ENCODE results near the gene FAM117A. TPM values are rescaled to one million over a fixed set of nuclear protein-coding genes. Genes with fewer than 3 reads are reported as not detected.

FAM117A gene
- total RNA-seq, 1 experiment from 2014 or later: 0.52 TPM

GRCh38 chr17:49748223-49748622 is 15.7 kb downstream of the FAM117A start:
- H3K4me1 ChIP-seq (ENCODE audit: low read length): no peaks in the 10 kb centered on the region
- no peak overlapping the region for H3K4me3 ChIP-seq (ENCODE audit: low read length)
- H3K4me2 ChIP-seq (ENCODE audit: low read depth, low read length, poor library complexity, severe bottlenecking): no peak overlapping the region
- H4K20me1 ChIP-seq (ENCODE audit: insufficient read depth, low read depth, low read length): no peaks in the 10 kb centered on the region
- H3K79me2 ChIP-seq (ENCODE audit: low read length): no peaks in the 10 kb centered on the region
- H3K27ac ChIP-seq (ENCODE audit: low read length): no peak overlapping the region
- H3K27me3 ChIP-seq (ENCODE audit: low read length): no peaks in the 10 kb centered on the region
- no peak overlapping the region for H3K9ac ChIP-seq (ENCODE audit: low read length)
- DNase-seq: no peak
- no peak overlapping the region for H2AFZ ChIP-seq (ENCODE audit: low read length)
- no peaks in the 10 kb centered on the region for H3K9me2 ChIP-seq (replicated peaks; ENCODE audit: insufficient read depth, low read length)
- H3K36me3 ChIP-seq (ENCODE audit: insufficient read depth, low read length): no peaks in the 10 kb centered on the region
- no peaks in the 10 kb centered on the region for H3K9me3 ChIP-seq (ENCODE audit: low read length)

GRCh38 chr17:49747632-49748031 is 16.3 kb downstream of the FAM117A start:
- Histone ChIP-seq H3K9ac (ENCODE audit: low read length) (no peak overlapping the region), H3K27me3 (ENCODE audit: low read length) (no peaks in the 10 kb centered on the region), H3K79me2 (ENCODE audit: low read length) (no peaks in the 10 kb centered on the region), H3K36me3 (ENCODE audit: insufficient read depth, low read length) (no peaks in the 10 kb centered on the region), H3K27ac (ENCODE audit: low read length) (no peak overlapping the region), H3K4me3 (ENCODE audit: low read length) (no peak overlapping the region), H3K9me2 (replicated peaks; ENCODE audit: insufficient read depth, low read length) (no peaks in the 10 kb centered on the region), H3K9me3 (ENCODE audit: low read length) (no peaks in the 10 kb centered on the region), H4K20me1 (ENCODE audit: insufficient read depth, low read depth, low read length) (no peaks in the 10 kb centered on the region), H3K4me1 (ENCODE audit: low read length) (no peaks in the 10 kb centered on the region), H2AFZ (ENCODE audit: low read length) (no peak overlapping the region), H3K4me2 (ENCODE audit: low read depth, low read length, poor library complexity, severe bottlenecking) (no peak overlapping the region)
- DNase-seq: no peak

- no peak for DNase-seq
- H3K27me3 ChIP-seq (ENCODE audit: low read length): no peaks in the 10 kb centered on the region
- H3K36me3 ChIP-seq (ENCODE audit: insufficient read depth, low read length): no peaks in the 10 kb centered on the region
- H3K9ac ChIP-seq (ENCODE audit: low read length): no peak overlapping the region
- no peak overlapping the region for H3K4me3 ChIP-seq (ENCODE audit: low read length)
- H3K79me2 ChIP-seq (ENCODE audit: low read length): no peaks in the 10 kb centered on the region
- no peaks in the 10 kb centered on the region for H3K4me1 ChIP-seq (ENCODE audit: low read length)
- no peak overlapping the region for H2AFZ ChIP-seq (ENCODE audit: low read length)
- no peaks in the 10 kb centered on the region for H4K20me1 ChIP-seq (ENCODE audit: insufficient read depth, low read depth, low read length)
- no peak overlapping the region for H3K4me2 ChIP-seq (ENCODE audit: low read depth, low read length, poor library complexity, severe bottlenecking)
- H3K27ac ChIP-seq (ENCODE audit: low read length): no peak overlapping the region
- H3K9me3 ChIP-seq (ENCODE audit: low read length): no peaks in the 10 kb centered on the region
- H3K9me2 ChIP-seq (replicated peaks; ENCODE audit: insufficient read depth, low read length): no peaks in the 10 kb centered on the region
Measured at GRCh38 chr17:49746791-49747490, 17.0 kb downstream of the FAM117A start.

- Histone ChIP-seq H3K9me3 (ENCODE audit: low read length) (no peaks in the 10 kb centered on the region), H3K27me3 (ENCODE audit: low read length) (no peaks in the 10 kb centered on the region), H2AFZ (ENCODE audit: low read length) (no peak overlapping the region), H3K9me2 (replicated peaks; ENCODE audit: insufficient read depth, low read length) (no peaks in the 10 kb centered on the region), H3K9ac (ENCODE audit: low read length) (no peak overlapping the region), H4K20me1 (ENCODE audit: insufficient read depth, low read depth, low read length) (no peaks in the 10 kb centered on the region), H3K36me3 (ENCODE audit: insufficient read depth, low read length) (no peaks in the 10 kb centered on the region), H3K4me1 (ENCODE audit: low read length) (no peaks in the 10 kb centered on the region), H3K27ac (ENCODE audit: low read length) (no peak overlapping the region), H3K79me2 (ENCODE audit: low read length) (no peaks in the 10 kb centered on the region), H3K4me2 (ENCODE audit: low read depth, low read length, poor library complexity, severe bottlenecking) (no peak overlapping the region), H3K4me3 (ENCODE audit: low read length) (no peak overlapping the region)
- DNase-seq: no peak
Measured at GRCh38 chr17:49745175-49746139, 18.5 kb downstream of the FAM117A start.

- no peaks in the 10 kb centered on the region for H3K9me3 ChIP-seq (ENCODE audit: low read length)
- H4K20me1 ChIP-seq (ENCODE audit: insufficient read depth, low read depth, low read length): no peaks in the 10 kb centered on the region
- DNase-seq: no peak
- H3K36me3 ChIP-seq (ENCODE audit: insufficient read depth, low read length): no peaks in the 10 kb centered on the region
- no peak overlapping the region for H3K27ac ChIP-seq (ENCODE audit: low read length)
- no peak overlapping the region for H3K4me3 ChIP-seq (ENCODE audit: low read length)
- H3K27me3 ChIP-seq (ENCODE audit: low read length): no peaks in the 10 kb centered on the region; the same call in 1 of the 2 replicates
- no peak overlapping the region for H2AFZ ChIP-seq (ENCODE audit: low read length)
- H3K9ac ChIP-seq (ENCODE audit: low read length): no peak overlapping the region
- H3K9me2 ChIP-seq (replicated peaks; ENCODE audit: insufficient read depth, low read length): no peaks in the 10 kb centered on the region
- H3K79me2 ChIP-seq (ENCODE audit: low read length): no peaks in the 10 kb centered on the region
- no peaks in the 10 kb centered on the region for H3K4me1 ChIP-seq (ENCODE audit: low read length)
- H3K4me2 ChIP-seq (ENCODE audit: low read depth, low read length, poor library complexity, severe bottlenecking): no peak overlapping the region
Measured at GRCh38 chr17:49742166-49742638, 21.7 kb downstream of the FAM117A start.

GRCh38 chr17:49741692-49742076 is 22.2 kb downstream of the FAM117A start:
- no peak for DNase-seq
- Histone ChIP-seq H3K9me2 (replicated peaks; ENCODE audit: insufficient read depth, low read length) (no peaks in the 10 kb centered on the region), H3K27me3 (ENCODE audit: low read length) (no peaks in the 10 kb centered on the region; the same call in 1 of the 2 replicates), H3K4me2 (ENCODE audit: low read depth, low read length, poor library complexity, severe bottlenecking) (no peak overlapping the region), H2AFZ (ENCODE audit: low read length) (no peak overlapping the region), H3K36me3 (ENCODE audit: insufficient read depth, low read length) (no peaks in the 10 kb centered on the region), H3K27ac (ENCODE audit: low read length) (no peak overlapping the region), H3K79me2 (ENCODE audit: low read length) (no peaks in the 10 kb centered on the region), H3K4me1 (ENCODE audit: low read length) (no peaks in the 10 kb centered on the region), H3K9me3 (ENCODE audit: low read length) (no peaks in the 10 kb centered on the region), H4K20me1 (ENCODE audit: insufficient read depth, low read depth, low read length) (no peaks in the 10 kb centered on the region), H3K4me3 (ENCODE audit: low read length) (no peak overlapping the region), H3K9ac (ENCODE audit: low read length) (no peak overlapping the region)

DNA sequence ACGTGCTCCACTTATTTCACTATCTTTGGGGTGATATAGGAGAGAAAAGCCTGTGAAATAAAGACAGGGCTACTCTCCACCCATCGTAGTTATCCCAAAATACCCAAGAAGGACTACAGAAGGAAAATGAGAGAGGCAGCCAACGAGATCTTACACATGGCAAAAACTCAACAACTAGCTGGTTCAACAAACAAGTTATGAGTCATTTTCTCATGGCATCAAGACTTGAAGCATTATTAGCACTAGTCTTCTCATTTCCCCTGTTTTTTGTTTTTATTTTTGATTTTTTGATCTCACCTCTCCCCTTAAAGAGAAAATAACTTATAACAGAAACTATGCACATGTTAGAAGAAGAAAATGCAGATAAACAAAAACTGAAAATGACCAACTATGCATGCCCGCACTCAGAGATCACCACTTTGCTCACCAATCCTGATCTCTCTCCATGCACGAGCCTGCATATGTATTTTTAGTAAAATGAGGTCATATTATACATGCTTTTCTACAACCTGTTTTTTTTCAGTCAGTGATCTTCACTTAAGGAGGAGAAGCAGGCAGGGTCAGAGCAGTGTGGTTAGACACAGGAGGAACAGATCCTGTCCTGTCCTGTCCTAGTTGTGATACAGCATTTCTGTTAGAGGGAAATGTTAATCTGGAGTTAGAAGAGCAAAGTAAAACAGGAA is 22.8 kb downstream of the FAM117A start:
- Histone ChIP-seq H3K27me3 (ENCODE audit: low read length) (no peaks in the 10 kb centered on the region; the same call in 1 of the 2 replicates), H3K9me2 (replicated peaks; ENCODE audit: insufficient read depth, low read length) (no peaks in the 10 kb centered on the region), H2AFZ (ENCODE audit: low read length) (no peak overlapping the region), H3K27ac (ENCODE audit: low read length) (no peak overlapping the region), H3K36me3 (ENCODE audit: insufficient read depth, low read length) (no peaks in the 10 kb centered on the region), H3K4me1 (ENCODE audit: low read length) (no peaks in the 10 kb centered on the region), H4K20me1 (ENCODE audit: insufficient read depth, low read depth, low read length) (no peaks in the 10 kb centered on the region), H3K4me3 (ENCODE audit: low read length) (no peak overlapping the region), H3K9me3 (ENCODE audit: low read length) (no peaks in the 10 kb centered on the region), H3K4me2 (ENCODE audit: low read depth, low read length, poor library complexity, severe bottlenecking) (no peak overlapping the region), H3K79me2 (ENCODE audit: low read length) (no peaks in the 10 kb centered on the region), H3K9ac (ENCODE audit: low read length) (no peak overlapping the region)
- no peak for DNase-seq
